ENCODE results near the gene MCF2L. TPM values are rescaled to one million over a fixed set of nuclear protein-coding genes. Genes with fewer than 3 reads are reported as not detected.
A peak's percentile ranks its signal among the peaks of the same experiment; 100 is the strongest.

MCF2L gene
- total RNA-seq, 4 donors from 2014 or later: 10.2 to 25.4 (median 16.9) TPM

- intact Hi-C loops (cut with DNase I): no loop called here
- 73 to 87% methylated on average over 5 of the region's 5 CpGs for WGBS, 2 donors
- H3K27ac ChIP-seq: no peak overlapping the region
These were observed 42.0 kb upstream of the MCF2L start for GRCh38 chr13:112926993-112927392.

GRCh38 chr13:112928020-112928971 lies 40.7 kb upstream of the MCF2L start:
- Histone ChIP-seq H3K27me3 (peaks cover 0 to 61% (median 0%) of the 10 kb centered on the region in 4 donors), H3K9me3 (no peaks in the 10 kb centered on the region), H3K4me1 (peaks cover 0 to 29% (median 9%) of the 10 kb centered on the region in 3 donors), H3K36me3 (no peaks in the 10 kb centered on the region), H3K27ac (no peak overlapping the region), H3K4me3 (no peak overlapping the region)
- no peak for DNase-seq
- intact Hi-C loops (cut with DNase I): no loop called here
- WGBS, 2 donors: 69 to 77% methylated on average over 18 to 21 of the region's 21 CpGs
- TF ChIP-seq POLR2A (IDR thresholded peaks at IDR 0.05) (no peak), CTCF (IDR thresholded peaks at IDR 0.05) (no peak)

More at GRCh38 chr13:112926993-112927392, 42.0 kb upstream of the MCF2L start:
- no peak overlapping the region for H3K4me3 ChIP-seq
- DNase-seq: no peak
- peaks cover 0 to 54% (median 0%) of the 10 kb centered on the region in 4 donors for H3K27me3 ChIP-seq
- H3K9me3 ChIP-seq: no peaks in the 10 kb centered on the region
- TF ChIP-seq CTCF (IDR thresholded peaks at IDR 0.05) (no peak), POLR2A (IDR thresholded peaks at IDR 0.05) (no peak)
- H3K4me1 ChIP-seq: peaks cover 0 to 29% (median 9%) of the 10 kb centered on the region in 3 donors
- no peaks in the 10 kb centered on the region for H3K36me3 ChIP-seq

GRCh38 chr13:112928972-112929782 lies 39.8 kb upstream of the MCF2L start:
- H3K27me3 ChIP-seq: peaks cover 0 to 62% (median 0%) of the 10 kb centered on the region in 4 donors
- H3K36me3 ChIP-seq: no peaks in the 10 kb centered on the region
- H3K27ac ChIP-seq: no peak overlapping the region
- peaks cover 0 to 29% (median 9%) of the 10 kb centered on the region in 3 donors for H3K4me1 ChIP-seq
- 24 to 29% methylated on average over 18 to 19 of the region's 21 CpGs for WGBS, 2 donors
- no peak for TF ChIP-seq CTCF (IDR thresholded peaks at IDR 0.05)
- no peak for TF ChIP-seq POLR2A (IDR thresholded peaks at IDR 0.05)
- no peaks in the 10 kb centered on the region for H3K9me3 ChIP-seq
- intact Hi-C loops (cut with DNase I): no loop called here
- peak overlapping the region in 1 of 4 donors; percentile 17 for H3K4me3 ChIP-seq
- no peak for DNase-seq

- Histone ChIP-seq H3K27ac (no peak overlapping the region), H3K4me3 (no peak overlapping the region), H3K36me3 (no peaks in the 10 kb centered on the region), H3K27me3 (peaks cover 0 to 67% (median 0%) of the 10 kb centered on the region in 4 donors), H3K4me1 (peaks cover 0 to 29% (median 9%) of the 10 kb centered on the region in 3 donors), H3K9me3 (no peaks in the 10 kb centered on the region)
- 26 to 53% methylated on average over 8 of the region's 8 CpGs for WGBS, 2 donors
- intact Hi-C loops (cut with DNase I): no loop called here
- DNase-seq: no peak
- no peak for TF ChIP-seq POLR2A (IDR thresholded peaks at IDR 0.05)
- TF ChIP-seq CTCF (IDR thresholded peaks at IDR 0.05): no peak
These were observed 39.3 kb upstream of the MCF2L start for GRCh38 chr13:112929783-112930055.

- no peaks in the 10 kb centered on the region for H3K9me3 ChIP-seq
- DNase-seq: no peak
- H3K4me1 ChIP-seq: peaks cover 0 to 29% (median 9%) of the 10 kb centered on the region in 3 donors
- intact Hi-C loops (cut with DNase I): no loop called here
- H3K27ac ChIP-seq: no peak overlapping the region
- no peak for TF ChIP-seq CTCF (IDR thresholded peaks at IDR 0.05)
- no peak for TF ChIP-seq POLR2A (IDR thresholded peaks at IDR 0.05)
- no peaks in the 10 kb centered on the region for H3K36me3 ChIP-seq
- peaks cover 0 to 67% (median 0%) of the 10 kb centered on the region in 4 donors for H3K27me3 ChIP-seq
- H3K4me3 ChIP-seq: no peak overlapping the region
These were observed 38.8 kb upstream of the MCF2L start for GRCh38 chr13:112930192-112930591.
